ENCODE data around the gene KCNJ14.

DNA sequence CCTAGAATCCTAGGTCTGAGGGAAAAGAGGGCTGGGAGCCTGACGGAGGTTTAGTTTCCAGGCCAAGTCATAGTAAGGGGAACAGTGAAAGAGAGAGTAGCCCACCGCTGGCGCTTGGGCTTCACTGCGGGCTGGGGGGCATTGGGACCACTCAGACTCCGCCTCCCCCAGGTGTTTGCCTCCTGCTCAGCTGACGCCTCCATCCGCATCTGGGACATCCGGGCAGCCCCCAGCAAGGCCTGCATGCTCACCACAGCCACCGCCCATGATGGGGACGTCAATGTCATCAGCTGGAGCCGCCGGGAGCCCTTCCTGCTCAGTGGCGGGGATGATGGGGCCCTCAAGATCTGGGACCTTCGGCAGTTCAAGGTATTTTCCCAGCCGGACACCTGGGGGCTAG is 4.5 kb upstream of the KCNJ14 start:
- TF ChIP-seq, protein P1, sequence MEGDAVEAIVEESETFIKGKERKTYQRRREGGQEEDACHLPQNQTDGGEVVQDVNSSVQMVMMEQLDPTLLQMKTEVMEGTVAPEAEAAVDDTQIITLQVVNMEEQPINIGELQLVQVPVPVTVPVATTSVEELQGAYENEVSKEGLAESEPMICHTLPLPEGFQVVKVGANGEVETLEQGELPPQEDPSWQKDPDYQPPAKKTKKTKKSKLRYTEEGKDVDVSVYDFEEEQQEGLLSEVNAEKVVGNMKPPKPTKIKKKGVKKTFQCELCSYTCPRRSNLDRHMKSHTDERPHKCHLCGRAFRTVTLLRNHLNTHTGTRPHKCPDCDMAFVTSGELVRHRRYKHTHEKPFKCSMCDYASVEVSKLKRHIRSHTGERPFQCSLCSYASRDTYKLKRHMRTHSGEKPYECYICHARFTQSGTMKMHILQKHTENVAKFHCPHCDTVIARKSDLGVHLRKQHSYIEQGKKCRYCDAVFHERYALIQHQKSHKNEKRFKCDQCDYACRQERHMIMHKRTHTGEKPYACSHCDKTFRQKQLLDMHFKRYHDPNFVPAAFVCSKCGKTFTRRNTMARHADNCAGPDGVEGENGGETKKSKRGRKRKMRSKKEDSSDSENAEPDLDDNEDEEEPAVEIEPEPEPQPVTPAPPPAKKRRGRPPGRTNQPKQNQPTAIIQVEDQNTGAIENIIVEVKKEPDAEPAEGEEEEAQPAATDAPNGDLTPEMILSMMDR (IDR thresholded peaks at IDR 0.05; ENCODE audit: low read depth, low read length), result no peak
- TF ChIP-seq EZH2phosphoT487 (IDR thresholded peaks at IDR 0.05; ENCODE audit: low read depth), result no peak

All from OCI-LY3 (cell line).